Sigmoid colon (tissue), 7 donors: Measurements from ENCODE around the gene RHBG. TPM values are rescaled to one million over a fixed set of nuclear protein-coding genes. Genes with fewer than 3 reads are reported as not detected.

Experiments
- DNase-seq: peaks from one replicate; pipeline ENCODE4 v3.0.0-alpha.2; 2019
- H3K27ac ChIP-seq, 4 donors: fragments of 200-600 bp; sonication (generic); one replicate each; pipeline ENCODE4 v1.5.1; 2016 to 2019; ENCODE audit warnings: mild to moderate bottlenecking in 1 of 4
- H3K27me3 ChIP-seq, 3 donors: fragments of 200-600 bp; sonication (generic); one replicate each; pipeline ENCODE4 v1.5.1; 2019; ENCODE audit warnings: mild to moderate bottlenecking in 1 of 3
- H3K36me3 ChIP-seq, 4 donors: fragments of 200-600 bp; sonication (generic); one replicate each; pipeline ENCODE4 v1.5.1; 2016 to 2019
- H3K4me1 ChIP-seq, 4 donors: fragments of 200-600 bp; sonication (generic); one replicate each; pipeline ENCODE4 v1.5.1; 2017 to 2019
- H3K4me3 ChIP-seq, 4 donors: fragments of 200-600 bp; sonication (generic); one replicate each; pipeline ENCODE4 v1.5.1; 2017 to 2019; ENCODE audit warnings: mild to moderate bottlenecking in 2 of 4, moderate library complexity in 1 of 4
- H3K9me3 ChIP-seq, 4 donors: fragments of 200-600 bp in 3 of 4; sonication (generic) in 3 of 4; one replicate each; pipeline versions ENCODE4 v1.5.1 to v1.6.1; 2013 to 2019
- EP300 ChIP-seq, 4 donors: sonication (generic); formaldehyde crosslinking; IDR thresholded peaks; one replicate each; pipeline ENCODE4 v1.6.1; 2017; ENCODE audit warnings: antibody characterized with exemption in 4 of 4
- POLR2A ChIP-seq, 2 donors: fragments of 450-650 bp; IDR thresholded peaks; one replicate each; pipeline ENCODE4 v1.6.1; 2016; ENCODE audit warnings: antibody characterized with exemption in 2 of 2, mild to moderate bottlenecking in 2 of 2, moderate library complexity in 2 of 2
- POLR2AphosphoS5 ChIP-seq, 4 donors: sonication (generic); formaldehyde crosslinking; IDR thresholded peaks; one replicate each; pipeline ENCODE4 v1.6.1; 2017; ENCODE audit warnings: antibody characterized with exemption in 4 of 4
- WGBS, 2 donors: extraction: QIAGEN DNeasy Blood & Tissue Kit; methylation state at CpG; one replicate each; pipeline ENCODE4 v1.1.7; 2013; 5-methylcytosine and 5-hydroxymethylcytosine counted together
- intact Hi-C: fragments of 100-400 bp; cut with DNase I; formaldehyde crosslinking; loops from one replicate; pipeline ENCODE4 v1.15.1; 2023
- polyA plus RNA-seq, 3 donors: library from polyadenylated mRNA; stranded (reverse); fragments of 200-250 nt; gene quantifications; one replicate each; pipeline ENCODE4 v1.2.3, GENCODE V29; 2013
- total RNA-seq, 4 donors: library from RNA; depleted of rRNA; stranded (reverse); fragments of >200 nt; gene quantifications; one replicate each; pipeline ENCODE4 v1.1.0, GENCODE V29; 2016
- TF ChIP-seq, protein P1 (sequence below), 4 experiments: fragments of 450-650 bp in 3 of 4; fragments of 200-600 bp in 1 of 4; IDR thresholded peaks; one replicate each; pipeline ENCODE4 v1.5.1; 2016 to 2019; ENCODE audit warnings: antibody characterized with exemption in 4 of 4, mild to moderate bottlenecking in 3 of 4, moderate library complexity in 2 of 4
- donor health status: healthy with polysubstance abuse.
- donor health status: Bipolar disorder and iron deficiency.
- donor health status: healthy.

Gene RHBG
- total and polyA plus RNA-seq, 7 donors: not detected

DNA sequence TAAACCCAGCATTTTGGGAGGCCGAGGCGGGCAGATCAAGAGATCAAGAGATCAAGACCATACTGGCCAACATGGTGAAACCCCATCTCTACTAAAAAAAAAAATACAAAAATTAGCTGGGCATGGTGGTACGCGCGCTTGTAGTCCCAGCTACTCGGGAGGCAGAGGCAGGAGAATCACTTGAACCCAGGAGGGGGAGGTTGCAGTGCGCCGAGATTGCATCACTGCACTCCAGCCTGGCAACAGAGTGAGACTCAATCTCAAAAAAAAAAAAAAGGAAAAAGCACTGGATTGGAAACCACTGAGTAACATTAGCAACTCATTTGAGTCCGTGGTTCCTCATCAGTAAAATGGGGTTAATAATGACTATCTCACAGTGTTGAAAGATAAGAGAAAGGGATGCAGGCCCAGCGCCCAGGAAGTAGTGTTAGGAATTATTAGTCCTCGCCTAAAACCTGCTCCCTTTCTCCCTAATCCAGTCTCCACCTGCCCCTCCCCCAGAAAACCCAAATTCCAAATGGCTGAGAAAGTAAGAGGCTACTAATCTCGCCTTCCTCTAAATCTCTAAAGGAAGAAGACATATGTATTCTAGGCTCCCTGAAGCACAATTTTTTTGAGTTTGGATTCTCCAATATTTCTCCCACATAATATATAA is 49.5 kb downstream of the RHBG start:
- Histone ChIP-seq H3K27me3 (peaks cover 42 to 100% (median 87%) of the 10 kb centered on the region in 3 donors), H3K4me3 (no peak overlapping the region), H3K36me3 (no peaks in the 10 kb centered on the region), H3K4me1 (peaks cover 0 to 23% (median 23%) of the 10 kb centered on the region in 4 donors), H3K9me3 (no peaks in the 10 kb centered on the region), H3K27ac (no peak overlapping the region)
- 87 to 89% methylated on average over 12 of the region's 12 CpGs for WGBS, 2 donors
- TF ChIP-seq EP300 (IDR thresholded peaks at IDR 0.05) (no peak), POLR2A (IDR thresholded peaks at IDR 0.05) (no peak), POLR2AphosphoS5 (IDR thresholded peaks at IDR 0.05) (no peak)
- TF ChIP-seq, protein P1, sequence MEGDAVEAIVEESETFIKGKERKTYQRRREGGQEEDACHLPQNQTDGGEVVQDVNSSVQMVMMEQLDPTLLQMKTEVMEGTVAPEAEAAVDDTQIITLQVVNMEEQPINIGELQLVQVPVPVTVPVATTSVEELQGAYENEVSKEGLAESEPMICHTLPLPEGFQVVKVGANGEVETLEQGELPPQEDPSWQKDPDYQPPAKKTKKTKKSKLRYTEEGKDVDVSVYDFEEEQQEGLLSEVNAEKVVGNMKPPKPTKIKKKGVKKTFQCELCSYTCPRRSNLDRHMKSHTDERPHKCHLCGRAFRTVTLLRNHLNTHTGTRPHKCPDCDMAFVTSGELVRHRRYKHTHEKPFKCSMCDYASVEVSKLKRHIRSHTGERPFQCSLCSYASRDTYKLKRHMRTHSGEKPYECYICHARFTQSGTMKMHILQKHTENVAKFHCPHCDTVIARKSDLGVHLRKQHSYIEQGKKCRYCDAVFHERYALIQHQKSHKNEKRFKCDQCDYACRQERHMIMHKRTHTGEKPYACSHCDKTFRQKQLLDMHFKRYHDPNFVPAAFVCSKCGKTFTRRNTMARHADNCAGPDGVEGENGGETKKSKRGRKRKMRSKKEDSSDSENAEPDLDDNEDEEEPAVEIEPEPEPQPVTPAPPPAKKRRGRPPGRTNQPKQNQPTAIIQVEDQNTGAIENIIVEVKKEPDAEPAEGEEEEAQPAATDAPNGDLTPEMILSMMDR (IDR thresholded peaks at IDR 0.05): no peak
- DNase-seq: no peak
- intact Hi-C loops: no loop called here

DNA sequence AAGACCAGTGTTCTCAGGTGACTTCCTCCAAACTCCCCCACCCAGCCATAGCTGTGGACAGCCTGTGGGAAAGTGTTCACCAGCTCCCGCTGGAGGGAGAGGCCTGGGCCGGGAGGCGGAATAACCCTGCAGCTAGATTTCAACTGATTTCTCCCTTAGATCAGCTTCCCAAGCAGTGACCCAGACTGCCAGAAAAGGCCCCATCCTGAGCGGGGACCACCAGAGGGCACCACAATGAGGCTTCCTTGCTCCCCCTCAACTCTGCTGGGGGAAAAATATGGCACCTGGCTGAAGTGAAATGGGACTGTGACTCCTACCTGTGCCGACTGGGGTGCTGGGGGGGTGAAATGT is 50.8 kb downstream of the RHBG start:
- H3K27ac ChIP-seq: no peak overlapping the region
- peaks cover 0 to 23% (median 23%) of the 10 kb centered on the region in 4 donors for H3K4me1 ChIP-seq
- TF ChIP-seq, protein P1 (IDR thresholded peaks at IDR 0.05): no peak
- no peak for TF ChIP-seq EP300 (IDR thresholded peaks at IDR 0.05)
- peaks cover 42 to 100% (median 84%) of the 10 kb centered on the region in 3 donors for H3K27me3 ChIP-seq
- no peaks in the 10 kb centered on the region for H3K9me3 ChIP-seq
- intact Hi-C loops: no loop called here
- no peak for DNase-seq
- WGBS, 2 donors: 25 to 32% methylated on average over 5 of the region's 5 CpGs
- peak overlapping the region in 3 of 4 donors; percentile 10 to 36 (median 17) for H3K4me3 ChIP-seq
- H3K36me3 ChIP-seq: no peaks in the 10 kb centered on the region

DNA sequence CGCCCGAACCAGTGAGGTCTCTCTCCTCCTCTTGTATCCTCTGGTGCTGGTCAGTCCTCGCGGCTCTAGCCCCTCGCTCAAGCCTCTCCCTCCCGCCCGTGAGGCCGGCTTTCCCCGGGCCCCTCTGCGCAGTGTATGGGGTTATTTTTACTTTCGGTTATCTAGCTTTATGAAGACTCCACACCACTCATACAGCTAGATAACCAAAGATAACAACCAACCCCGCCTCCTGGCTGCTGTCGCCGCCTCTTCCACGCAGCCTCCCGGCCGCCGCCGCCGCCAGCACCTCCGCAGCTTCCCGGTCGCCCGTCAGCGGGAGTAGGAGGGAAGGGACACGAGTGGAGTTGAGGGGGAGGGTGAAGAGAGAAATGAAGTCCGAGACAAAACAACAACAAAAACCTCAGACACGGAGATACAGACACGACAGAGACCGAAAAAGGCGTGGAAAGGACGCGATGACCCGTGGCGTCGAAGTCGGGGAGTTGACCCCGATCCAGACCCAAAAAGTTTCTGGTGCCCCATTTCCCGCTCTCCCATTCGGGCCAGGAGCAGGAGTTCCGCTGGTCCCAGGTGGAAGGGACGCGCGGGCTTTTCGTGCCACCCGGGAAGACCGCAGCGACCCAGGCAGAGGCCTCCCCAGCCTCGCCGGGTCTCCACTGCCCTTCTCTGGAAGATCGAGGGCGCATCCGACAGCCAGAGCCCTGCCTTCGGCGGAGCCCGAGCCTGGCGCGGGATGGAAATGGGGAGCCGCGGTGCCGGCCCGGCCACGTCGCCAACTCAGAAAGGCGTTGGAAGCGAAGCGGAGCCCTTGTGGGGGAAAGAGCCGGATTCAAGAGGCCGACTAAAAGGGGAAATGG is 51.4 kb downstream of the RHBG start:
- H3K4me3 ChIP-seq: peak overlapping the region in 3 of 4 donors; percentile 17 to 36 (median 36)
- intact Hi-C loops: no loop called here
- H3K4me1 ChIP-seq: peaks cover 0 to 23% (median 23%) of the 10 kb centered on the region in 4 donors
- no peaks in the 10 kb centered on the region for H3K9me3 ChIP-seq
- no peak overlapping the region for H3K27ac ChIP-seq
- no peak for TF ChIP-seq POLR2A (IDR thresholded peaks at IDR 0.05)
- peak in 1 of 4 donors; percentile 47 for TF ChIP-seq POLR2AphosphoS5 (IDR thresholded peaks at IDR 0.05)
- peaks cover 42 to 100% (median 78%) of the 10 kb centered on the region in 3 donors for H3K27me3 ChIP-seq
- WGBS, 2 donors: 3 to 5% methylated on average over 69 of the region's 69 CpGs
- no peak for DNase-seq
- H3K36me3 ChIP-seq: no peaks in the 10 kb centered on the region

DNA sequence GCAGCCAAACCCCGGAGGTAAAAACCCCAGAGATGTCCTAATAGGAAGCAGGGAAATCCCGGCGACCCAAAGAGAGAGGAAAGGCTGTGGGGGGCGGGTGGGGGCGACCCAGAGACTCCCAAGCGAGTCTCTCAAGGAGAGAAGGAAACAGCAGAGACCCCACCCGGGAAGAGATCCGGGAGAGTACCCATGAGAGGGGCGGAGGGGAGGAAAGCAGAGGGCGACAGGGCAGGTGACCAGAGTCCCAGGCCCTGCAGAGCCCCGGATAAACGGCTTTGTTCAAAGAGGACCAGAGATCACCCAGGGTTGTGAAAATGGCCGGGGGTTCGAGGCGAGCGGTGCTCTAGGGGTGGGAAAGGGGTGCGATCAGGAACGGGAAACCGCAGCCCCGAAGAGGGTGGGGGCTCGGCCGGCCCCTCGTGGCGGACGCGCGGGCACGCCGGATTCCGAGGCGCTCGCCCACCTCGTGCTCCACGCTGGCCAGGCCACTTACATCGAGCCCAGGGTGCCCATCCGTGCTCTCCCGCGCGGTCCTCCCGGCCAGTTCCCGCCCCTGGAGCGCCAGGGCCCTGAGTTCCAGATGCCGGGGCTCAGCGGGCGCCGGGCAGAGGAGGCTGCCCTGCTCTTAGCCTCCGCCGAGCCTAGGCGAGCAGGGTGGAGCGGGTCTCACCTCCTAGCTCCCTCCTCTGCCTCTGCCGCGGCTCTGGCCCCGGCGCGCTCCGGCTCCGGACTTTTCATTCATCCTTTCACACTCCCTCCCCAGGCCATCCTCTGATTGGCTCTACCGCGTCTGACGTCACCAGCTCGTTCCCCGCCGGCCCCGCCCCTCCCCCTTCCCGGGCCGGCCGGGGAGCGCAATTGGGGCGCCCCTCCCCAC is 52.3 kb downstream of the RHBG start:
- DNase-seq: peak; percentile 83
- TF ChIP-seq POLR2A (IDR thresholded peaks at IDR 0.05) (no peak), POLR2AphosphoS5 (IDR thresholded peaks at IDR 0.05) (peak in 2 of 4 donors; percentile 43 to 73)
- Histone ChIP-seq H3K9me3 (no peaks in the 10 kb centered on the region), H3K36me3 (no peaks in the 10 kb centered on the region), H3K4me1 (peaks cover 0 to 23% (median 23%) of the 10 kb centered on the region in 4 donors), H3K4me3 (peak overlapping the region in 3 of 4 donors; percentile 17 to 36 (median 36)), H3K27ac (no peak overlapping the region), H3K27me3 (peaks cover 42 to 100% (median 74%) of the 10 kb centered on the region in 3 donors)
- intact Hi-C loops: no loop called here
- 2 to 4% methylated on average over 69 of the region's 69 CpGs for WGBS, 2 donors

DNA sequence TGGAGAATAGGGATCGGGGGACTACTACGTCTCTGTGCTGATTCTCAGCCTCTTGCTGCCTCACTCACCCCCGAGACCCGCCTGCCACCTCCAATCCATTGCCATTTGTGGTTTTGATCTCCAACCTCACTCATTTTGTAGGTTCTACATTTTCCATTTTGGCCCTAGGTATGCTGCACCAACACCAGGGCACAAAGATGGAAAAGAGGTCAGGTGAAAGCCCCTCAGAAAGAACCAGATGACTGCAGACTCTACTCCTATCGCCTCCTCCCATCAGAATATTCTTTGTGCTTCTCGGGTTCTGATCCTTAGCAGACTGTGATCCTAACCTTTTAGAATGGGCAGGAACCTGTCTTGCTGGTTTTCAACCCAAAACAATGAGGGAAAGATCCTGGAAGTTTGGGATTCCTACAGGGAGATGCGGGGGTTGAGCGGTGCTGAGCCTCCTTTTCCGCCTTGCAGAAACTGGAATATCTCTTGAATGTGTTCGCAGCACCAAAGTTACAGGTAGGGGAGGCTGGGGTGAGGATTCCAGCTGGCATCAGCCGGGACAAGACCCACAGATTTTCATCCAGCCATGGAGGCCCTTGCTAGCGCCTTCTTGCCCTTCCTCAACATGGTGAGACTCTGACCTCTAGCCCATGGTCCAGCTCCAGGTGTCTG is 53.1 kb downstream of the RHBG start:
- intact Hi-C loops: no loop called here
- DNase-seq: no peak
- TF ChIP-seq EP300 (IDR thresholded peaks at IDR 0.05) (no peak), POLR2AphosphoS5 (IDR thresholded peaks at IDR 0.05) (no peak), POLR2A (IDR thresholded peaks at IDR 0.05) (no peak)
- TF ChIP-seq, protein P1 (IDR thresholded peaks at IDR 0.05): no peak
- Histone ChIP-seq H3K36me3 (no peaks in the 10 kb centered on the region), H3K27ac (no peak overlapping the region), H3K27me3 (peaks cover 42 to 100% (median 77%) of the 10 kb centered on the region in 3 donors), H3K4me1 (peaks cover 0 to 23% (median 23%) of the 10 kb centered on the region in 4 donors), H3K9me3 (no peaks in the 10 kb centered on the region), H3K4me3 (peak overlapping the region in 3 of 4 donors; percentile 17 to 36 (median 36))
- WGBS, 2 donors: 15 to 18% methylated on average over 12 of the region's 12 CpGs
